ENCODE results near the gene SEMA3A.
A peak's percentile ranks its signal among the peaks of the same experiment; 100 is the strongest.

The SEMA3A gene

DNA sequence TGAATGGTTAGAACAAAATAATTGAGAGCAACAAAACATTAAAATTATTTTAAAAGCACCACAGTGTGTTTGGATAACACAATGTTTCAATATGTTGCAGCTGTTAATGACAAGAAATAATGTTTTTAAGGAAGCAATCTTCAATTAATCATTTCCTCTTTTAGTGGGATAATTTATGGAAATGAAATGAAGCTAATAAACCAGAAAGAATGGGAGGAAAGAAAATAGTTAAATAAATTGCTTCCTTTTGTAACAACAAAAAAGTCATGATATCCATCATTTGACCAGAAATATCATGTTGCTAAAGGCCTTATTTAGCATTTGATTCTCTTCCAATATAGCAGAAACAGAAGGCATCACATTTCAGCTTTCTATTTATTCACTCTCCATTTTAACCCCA is 224.5 kb downstream of the SEMA3A start:
- DNase-seq (ENCODE audit: low read depth): no peak
- no peak for TF ChIP-seq CTCF (IDR thresholded peaks at IDR 0.05; ENCODE audit: control insufficient read depth, extremely low read depth, insufficient read depth)
- no peak overlapping the region for H3K4me3 ChIP-seq (ENCODE audit: low read depth, low read length)

DNA sequence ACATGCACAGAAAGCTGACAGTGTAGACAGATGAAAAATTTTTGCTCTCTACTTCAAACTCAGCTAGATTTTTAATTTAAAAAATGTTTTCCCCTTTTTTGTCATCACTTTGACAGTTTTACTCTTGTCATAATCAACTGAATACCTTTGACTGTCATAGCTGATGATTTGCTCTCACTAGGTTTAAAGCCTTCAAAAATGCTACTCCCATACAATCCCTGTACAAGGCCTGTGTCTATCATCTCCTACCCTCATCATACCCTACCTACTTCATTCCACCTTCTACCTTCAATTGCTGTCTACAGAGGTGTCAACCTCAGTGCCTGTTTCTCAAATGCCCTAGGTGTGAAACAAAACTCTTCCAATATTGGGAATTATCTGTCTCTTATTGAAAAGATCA is 230.3 kb downstream of the SEMA3A start:
- no peak overlapping the region for H3K4me3 ChIP-seq (ENCODE audit: low read depth, low read length)
- DNase-seq (ENCODE audit: low read depth): no peak
- no peak for TF ChIP-seq CTCF (IDR thresholded peaks at IDR 0.05; ENCODE audit: control insufficient read depth, extremely low read depth, insufficient read depth)

GRCh38 chr7:83957333-83957732 is 237.3 kb downstream of the SEMA3A start:
- no peak overlapping the region for H3K4me3 ChIP-seq (ENCODE audit: low read depth, low read length)
- no peak for DNase-seq (ENCODE audit: low read depth)
- TF ChIP-seq CTCF (IDR thresholded peaks at IDR 0.05; ENCODE audit: control insufficient read depth, extremely low read depth, insufficient read depth): no peak

GRCh38 chr7:83956104-83956503 is 238.5 kb downstream of the SEMA3A start:
- no peak for DNase-seq (ENCODE audit: low read depth)
- TF ChIP-seq CTCF (IDR thresholded peaks at IDR 0.05; ENCODE audit: control insufficient read depth, extremely low read depth, insufficient read depth): no peak
- no peak overlapping the region for H3K4me3 ChIP-seq (ENCODE audit: low read depth, low read length)

- no peak overlapping the region for H3K4me3 ChIP-seq (ENCODE audit: low read depth, low read length)
- no peak for DNase-seq (ENCODE audit: low read depth)
- no peak for TF ChIP-seq CTCF (IDR thresholded peaks at IDR 0.05; ENCODE audit: control insufficient read depth, extremely low read depth, insufficient read depth)
These were observed 242.4 kb downstream of the SEMA3A start for GRCh38 chr7:83952236-83952635.

GRCh38 chr7:83947260-83947659 is 247.3 kb downstream of the SEMA3A start:
- DNase-seq (ENCODE audit: low read depth): no peak
- TF ChIP-seq CTCF (IDR thresholded peaks at IDR 0.05; ENCODE audit: control insufficient read depth, extremely low read depth, insufficient read depth): peak; percentile 51
- H3K4me3 ChIP-seq (ENCODE audit: low read depth, low read length): no peak overlapping the region

DNA sequence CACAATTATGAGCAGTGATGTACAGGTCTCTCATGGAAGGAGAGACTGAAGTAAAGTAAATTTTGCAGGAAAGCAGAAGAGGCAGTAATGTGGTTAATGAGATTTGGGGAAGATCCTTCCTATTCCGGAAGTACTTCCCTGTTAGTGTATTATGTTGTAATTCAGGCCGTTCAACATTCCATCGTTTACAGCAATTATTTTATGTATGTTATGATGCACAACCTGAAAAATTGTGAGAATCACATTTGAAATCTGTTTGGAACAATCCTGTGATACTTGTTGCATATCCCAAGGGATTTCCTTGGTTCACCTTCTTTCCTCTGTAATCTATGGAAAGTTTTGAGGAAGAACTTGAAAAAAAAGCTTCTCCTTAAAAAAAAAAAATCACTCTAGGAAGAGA is 247.8 kb downstream of the SEMA3A start:
- no peak for DNase-seq (ENCODE audit: low read depth)

More for the DNA sequence above, 247.8 kb downstream of the SEMA3A start:
- no peak for TF ChIP-seq CTCF (IDR thresholded peaks at IDR 0.05; ENCODE audit: control insufficient read depth, extremely low read depth, insufficient read depth)
- no peak overlapping the region for H3K4me3 ChIP-seq (ENCODE audit: low read depth, low read length)
